Measurements from ENCODE around the gene F10. TPM values are rescaled to one million over a fixed set of nuclear protein-coding genes. Genes with fewer than 3 reads are reported as not detected.
A peak's percentile ranks its signal among the peaks of the same experiment; 100 is the strongest.

The F10 gene
- total and polyA plus RNA-seq, 8 donors, result 1.1 to 59.4 (median 3.8) TPM

- no peak for TF ChIP-seq CTCF (IDR thresholded peaks at IDR 0.05)
- Histone ChIP-seq H3K27me3 (no peaks in the 10 kb centered on the region), H3K4me3 (no peak overlapping the region), H3K27ac (no peak overlapping the region), H3K4me1 (no peaks in the 10 kb centered on the region), H3K9me3 (no peaks in the 10 kb centered on the region), H3K36me3 (peaks cover 0 to 32% (median 0%) of the 10 kb centered on the region in 3 donors)
- intact Hi-C loops (cut with DNase I), result no loop called here
- ATAC-seq, result no peak
- FAIRE-seq, result no peak
- DNase-seq, result no peak
- 95% methylated on average over 23 of the region's 23 CpGs for WGBS, 2 donors
These were observed 65.5 kb downstream of the F10 start for GRCh38 chr13:113187883-113188665.

- intact Hi-C loops (cut with DNase I), result no loop called here
These were observed 67.6 kb downstream of the F10 start for GRCh38 chr13:113190181-113190580.

GRCh38 chr13:113192279-113192678 is 69.7 kb downstream of the F10 start:
- ATAC-seq (no peak), DNase-seq (no peak), FAIRE-seq (no peak)
- Histone ChIP-seq H3K4me1 (peaks cover 4 to 10% (median 5%) of the 10 kb centered on the region in 3 donors), H3K27me3 (no peaks in the 10 kb centered on the region), H3K36me3 (peaks cover 0 to 25% (median 0%) of the 10 kb centered on the region in 3 donors), H3K9me3 (no peaks in the 10 kb centered on the region), H3K4me3 (no peak overlapping the region), H3K27ac (no peak overlapping the region)
- no peak for TF ChIP-seq CTCF (IDR thresholded peaks at IDR 0.05)
- 80% methylated on average over 4 of the region's 4 CpGs for WGBS, 2 donors
- intact Hi-C loops (cut with DNase I), result no loop called here

More at GRCh38 chr13:113190181-113190580, 67.6 kb downstream of the F10 start:
- no peak for DNase-seq
- FAIRE-seq, result no peak
- Histone ChIP-seq H3K36me3 (peaks cover 0 to 12% (median 0%) of the 10 kb centered on the region in 3 donors), H3K4me1 (peaks cover 3 to 10% (median 5%) of the 10 kb centered on the region in 3 donors), H3K4me3 (no peak overlapping the region), H3K27me3 (no peaks in the 10 kb centered on the region), H3K9me3 (no peaks in the 10 kb centered on the region), H3K27ac (no peak overlapping the region)
- no peak for ATAC-seq
- 84 to 88% methylated on average over 4 of the region's 4 CpGs for WGBS, 2 donors
- no peak for TF ChIP-seq CTCF (IDR thresholded peaks at IDR 0.05)

GRCh38 chr13:113192902-113193301 is 70.3 kb downstream of the F10 start:
- no peak for FAIRE-seq
- Histone ChIP-seq H3K27me3 (no peaks in the 10 kb centered on the region), H3K36me3 (peaks cover 0 to 31% (median 0%) of the 10 kb centered on the region in 3 donors), H3K27ac (no peak overlapping the region), H3K4me3 (no peak overlapping the region), H3K9me3 (no peaks in the 10 kb centered on the region), H3K4me1 (peaks cover 4 to 10% (median 5%) of the 10 kb centered on the region in 3 donors)
- intact Hi-C loops (cut with DNase I), result no loop called here
- WGBS, 2 donors, result 98% methylated on average over 2 of the region's 2 CpGs
- no peak for ATAC-seq
- TF ChIP-seq CTCF (IDR thresholded peaks at IDR 0.05), result no peak
- DNase-seq, result no peak

GRCh38 chr13:113195360-113195759 is 72.8 kb downstream of the F10 start:
- H3K36me3 ChIP-seq, result peaks cover 0 to 32% (median 0%) of the 10 kb centered on the region in 3 donors
- no peak overlapping the region for H3K4me3 ChIP-seq
- intact Hi-C loops (cut with DNase I), result no loop called here
- TF ChIP-seq CTCF (IDR thresholded peaks at IDR 0.05), result no peak
- peaks cover 4 to 10% (median 5%) of the 10 kb centered on the region in 3 donors for H3K4me1 ChIP-seq
- H3K27me3 ChIP-seq, result no peaks in the 10 kb centered on the region
- DNase-seq, result no peak
- peak; percentile 51 to 84 (median 68) for ATAC-seq
- H3K27ac ChIP-seq, result peak overlapping the region in 1 of 4 donors; percentile 18
- FAIRE-seq, result no peak
- 43 to 45% methylated on average over 6 of the region's 6 CpGs for WGBS, 2 donors
- H3K9me3 ChIP-seq, result no peaks in the 10 kb centered on the region
